Thyroid gland (tissue), 4 donors: ENCODE results near the gene MMEL1. TPM values are rescaled to one million over a fixed set of nuclear protein-coding genes. Genes with fewer than 3 reads are reported as not detected.
A peak's percentile ranks its signal among the peaks of the same experiment; 100 is the strongest.

ENCODE experiments used
- DNase-seq, 2 donors: peaks; one replicate each; pipeline ENCODE4 v3.0.0-alpha.2; 2019
- H3K27ac ChIP-seq, 3 donors: fragments of 200-600 bp; sonication (generic); 1 replicate in 2 of 3; 2 replicates in 1 of 3; pipeline ENCODE4 v1.5.1; 2016 to 2019; ENCODE audit warnings: mild to moderate bottlenecking in 1 of 3, moderate library complexity in 1 of 3
- H3K27me3 ChIP-seq: fragments of 200-600 bp; sonication (generic); one replicate; pipeline ENCODE4 v1.5.1; 2019
- H3K36me3 ChIP-seq, 2 donors: fragments of 200-600 bp; sonication (generic); one replicate each; pipeline ENCODE4 v1.5.1; 2016 to 2019
- H3K4me1 ChIP-seq, 2 donors: fragments of 200-600 bp; sonication (generic); one replicate each; pipeline ENCODE4 v1.5.1; 2017 to 2019
- H3K4me3 ChIP-seq, 3 donors: fragments of 200-600 bp; sonication (generic); replicated peaks in 1 of 3; 1 replicate in 2 of 3; 2 replicates in 1 of 3; pipeline ENCODE4 v1.5.1; 2016; ENCODE audit warnings: mild to moderate bottlenecking in 1 of 3
- H3K9me3 ChIP-seq: fragments of 200-600 bp; sonication (generic); one replicate; pipeline ENCODE4 v1.5.1; 2017
- POLR2A ChIP-seq, 2 donors: fragments of 450-650 bp; IDR thresholded peaks; one replicate each; pipeline ENCODE4 v1.6.1; 2017; ENCODE audit warnings: antibody characterized with exemption in 2 of 2, mild to moderate bottlenecking in 2 of 2, moderate library complexity in 1 of 2
- WGBS, 2 donors: methylation state at CpG; one replicate each; pipeline ENCODE4 v1.1.5; 2017; 5-methylcytosine and 5-hydroxymethylcytosine counted together
- intact Hi-C: fragments of 100-400 bp; cut with DNase I; formaldehyde crosslinking; loops from one replicate; pipeline ENCODE4 v1.15.1; 2023
- total RNA-seq, 4 donors: library from RNA; depleted of rRNA; stranded (reverse); fragments of >200 nt; gene quantifications; one replicate each; pipeline ENCODE4 v1.2.3, GENCODE V29; 2016
- TF ChIP-seq, protein P1 (sequence below), 6 experiments: fragments of 200-600 bp in 3 of 6; fragments of 450-650 bp in 3 of 6; sonication (generic) in 3 of 6; IDR thresholded peaks; one replicate each; pipeline ENCODE4 v1.5.1; 2016 to 2019; ENCODE audit warnings: antibody characterized with exemption in 6 of 6, mild to moderate bottlenecking in 2 of 6, inconsistent platforms in 1 of 6, moderate library complexity in 1 of 6

MMEL1 gene
- total RNA-seq, 4 donors from 2014 or later = 0.98 to 2.5 (median 2.0) TPM; not detected in 1

- 85 to 91% methylated on average over 8 to 9 of the region's 12 CpGs for WGBS, 2 donors
- intact Hi-C loops = loop anchor here (5.0 to 10.0 kb wide), 2 partner anchors 120 to 227 kb away; partner anchors contain the start of gene PANK4
- TF ChIP-seq, protein P1, sequence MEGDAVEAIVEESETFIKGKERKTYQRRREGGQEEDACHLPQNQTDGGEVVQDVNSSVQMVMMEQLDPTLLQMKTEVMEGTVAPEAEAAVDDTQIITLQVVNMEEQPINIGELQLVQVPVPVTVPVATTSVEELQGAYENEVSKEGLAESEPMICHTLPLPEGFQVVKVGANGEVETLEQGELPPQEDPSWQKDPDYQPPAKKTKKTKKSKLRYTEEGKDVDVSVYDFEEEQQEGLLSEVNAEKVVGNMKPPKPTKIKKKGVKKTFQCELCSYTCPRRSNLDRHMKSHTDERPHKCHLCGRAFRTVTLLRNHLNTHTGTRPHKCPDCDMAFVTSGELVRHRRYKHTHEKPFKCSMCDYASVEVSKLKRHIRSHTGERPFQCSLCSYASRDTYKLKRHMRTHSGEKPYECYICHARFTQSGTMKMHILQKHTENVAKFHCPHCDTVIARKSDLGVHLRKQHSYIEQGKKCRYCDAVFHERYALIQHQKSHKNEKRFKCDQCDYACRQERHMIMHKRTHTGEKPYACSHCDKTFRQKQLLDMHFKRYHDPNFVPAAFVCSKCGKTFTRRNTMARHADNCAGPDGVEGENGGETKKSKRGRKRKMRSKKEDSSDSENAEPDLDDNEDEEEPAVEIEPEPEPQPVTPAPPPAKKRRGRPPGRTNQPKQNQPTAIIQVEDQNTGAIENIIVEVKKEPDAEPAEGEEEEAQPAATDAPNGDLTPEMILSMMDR (IDR thresholded peaks at IDR 0.05) = no peak
- TF ChIP-seq POLR2A (IDR thresholded peaks at IDR 0.05) = no peak
- H3K4me1 ChIP-seq = peaks cover 14 to 18% of the 10 kb centered on the region in 2 donors
- H3K27ac ChIP-seq = no peak overlapping the region
- H3K36me3 ChIP-seq = no peaks in the 10 kb centered on the region
- no peaks in the 10 kb centered on the region for H3K27me3 ChIP-seq
- no peak overlapping the region for H3K4me3 ChIP-seq
- no peaks in the 10 kb centered on the region for H3K9me3 ChIP-seq
- DNase-seq = no peak
These were observed 11.8 kb upstream of the MMEL1 start for GRCh38 chr1:2644591-2645101.

GRCh38 chr1:2644171-2644570, 11.4 kb upstream of the MMEL1 start:
- Histone ChIP-seq H3K36me3 (no peaks in the 10 kb centered on the region), H3K27ac (no peak overlapping the region), H3K9me3 (no peaks in the 10 kb centered on the region), H3K4me1 (peaks cover 14 to 18% of the 10 kb centered on the region in 2 donors), H3K4me3 (no peak overlapping the region), H3K27me3 (no peaks in the 10 kb centered on the region)
- intact Hi-C loops = loop anchor here (10.0 kb wide), 1 partner anchor 119 kb away; the partner anchor contains the start of gene PANK4
- TF ChIP-seq, protein P1 (IDR thresholded peaks at IDR 0.05) = no peak
- TF ChIP-seq POLR2A (IDR thresholded peaks at IDR 0.05) = no peak
- WGBS, 2 donors = 92 to 95% methylated on average over 4 of the region's 14 CpGs
- DNase-seq = no peak

DNA sequence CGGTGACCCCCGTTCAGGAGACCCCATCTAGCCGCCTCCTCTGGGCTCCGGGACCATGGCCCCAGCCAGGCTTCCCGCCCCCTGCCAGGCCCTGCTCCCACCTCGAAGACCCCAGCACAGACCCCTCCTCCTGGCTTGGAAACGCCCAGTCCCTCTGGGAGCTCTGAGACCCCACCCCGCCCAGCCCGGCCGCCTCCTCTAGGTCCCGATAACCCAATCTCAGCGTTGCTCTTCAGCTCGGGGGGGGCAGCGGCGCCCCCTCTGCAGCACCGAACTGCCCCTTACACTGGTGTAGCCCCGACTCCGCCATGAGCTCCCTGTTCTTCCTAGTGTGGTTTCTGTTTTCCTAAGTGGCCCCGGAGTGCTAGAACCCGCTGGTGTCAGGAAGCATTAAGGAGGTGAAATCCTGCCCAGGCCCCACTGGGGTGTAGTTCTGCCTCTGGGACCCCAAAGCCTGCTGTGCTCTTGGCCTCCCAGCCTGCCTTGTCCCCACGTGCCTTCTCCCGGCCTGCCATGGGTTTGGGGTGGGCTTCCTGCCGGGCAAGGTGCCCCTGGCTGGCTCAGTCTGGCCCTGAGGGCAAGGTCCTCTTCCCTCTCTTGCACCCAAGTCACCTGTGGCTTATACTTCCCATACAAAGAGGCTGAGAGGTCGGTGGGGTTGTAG, 10.7 kb upstream of the MMEL1 start:
- H3K4me3 ChIP-seq = peak overlapping the region; percentile 69 to 99 (median 93)
- no peak overlapping the region for H3K27ac ChIP-seq
- intact Hi-C loops = loop anchor here (10.0 kb wide), 1 partner anchor 119 kb away; the partner anchor contains the start of gene PANK4
- 19 to 39% methylated on average over 5 to 15 of the region's 24 CpGs for WGBS, 2 donors
- H3K9me3 ChIP-seq = no peaks in the 10 kb centered on the region
- no peak for TF ChIP-seq POLR2A (IDR thresholded peaks at IDR 0.05)
- TF ChIP-seq, protein P1 (IDR thresholded peaks at IDR 0.05) = no peak
- DNase-seq = no peak
- no peaks in the 10 kb centered on the region for H3K27me3 ChIP-seq
- H3K4me1 ChIP-seq = peaks cover 14 to 18% of the 10 kb centered on the region in 2 donors
- H3K36me3 ChIP-seq = no peaks in the 10 kb centered on the region

DNA sequence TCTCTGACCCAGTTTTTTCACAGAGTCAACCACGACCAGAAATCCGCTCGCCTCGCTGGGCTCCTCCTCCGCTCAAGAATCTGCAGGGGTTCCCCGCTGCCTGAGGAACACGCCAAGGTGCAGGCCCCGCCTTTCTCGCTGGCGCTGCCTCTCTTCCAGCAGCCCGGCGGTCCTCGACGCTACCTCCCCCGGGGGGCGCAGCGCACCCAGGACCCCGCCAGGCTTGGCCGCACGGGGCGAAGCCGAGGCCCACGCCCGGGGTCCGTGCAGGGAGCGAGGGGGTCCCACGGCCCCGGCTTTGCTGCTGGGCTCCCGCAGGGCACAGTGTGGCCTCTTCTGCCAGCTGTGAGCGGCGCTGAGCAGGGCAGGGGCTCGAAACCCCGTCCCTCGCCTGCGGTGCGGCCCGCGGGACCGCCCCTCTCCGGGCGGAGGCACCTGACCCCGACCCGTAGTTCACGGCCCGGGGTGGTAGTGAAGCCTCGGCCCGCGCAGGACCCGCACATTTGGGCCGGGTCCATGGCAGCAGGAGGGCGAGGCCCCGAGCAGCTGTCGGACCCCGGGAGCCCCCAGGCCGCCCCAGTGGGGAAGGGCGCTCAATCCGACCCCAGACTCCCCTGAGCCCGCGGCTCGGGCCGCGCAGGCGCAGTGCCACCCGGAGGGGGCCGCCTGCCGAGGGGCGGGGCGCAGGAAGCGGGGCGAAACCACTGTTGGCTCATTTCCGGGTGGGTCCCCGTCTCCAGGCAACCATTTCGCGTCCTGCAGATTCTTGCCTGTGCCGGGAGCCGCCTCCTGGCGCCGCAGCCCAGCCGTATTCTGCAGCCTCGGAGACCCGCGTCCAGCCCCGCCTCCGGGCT, 10.0 kb upstream of the MMEL1 start:
- intact Hi-C loops = loop anchor here (10.0 kb wide), 1 partner anchor 118 kb away; the partner anchor contains the start of gene PANK4
- H3K4me3 ChIP-seq = peak overlapping the region; percentile 69 to 99 (median 93)
- H3K27ac ChIP-seq = peak overlapping the region; percentile 72 to 88 (median 78)
- TF ChIP-seq, protein P1 (IDR thresholded peaks at IDR 0.05) = peak in 3 of 6 experiments; percentile 4 to 31 (median 30)
- TF ChIP-seq POLR2A (IDR thresholded peaks at IDR 0.05) = peak in 1 of 2 donors; percentile 92
- H3K36me3 ChIP-seq = no peaks in the 10 kb centered on the region
- H3K9me3 ChIP-seq = no peaks in the 10 kb centered on the region
- peak; percentile 94 for DNase-seq
- no peaks in the 10 kb centered on the region for H3K27me3 ChIP-seq
- peaks cover 14 to 18% of the 10 kb centered on the region in 2 donors for H3K4me1 ChIP-seq
- 0% methylated on average over 12 to 26 of the region's 84 CpGs for WGBS, 2 donors
